Right kidney (tissue), 1 donor: ENCODE measurements around the gene TPST2.
"Not testable (repeated sequence)": the region's sequence is repeated elsewhere in the genome, so short reads cannot be mapped to it uniquely, and the experiment has no call there.

Experiments used
- DNase-seq: peaks from one replicate; pipeline ENCODE4 v3.0.0-alpha.2; 2016

The TPST2 gene

DNA sequence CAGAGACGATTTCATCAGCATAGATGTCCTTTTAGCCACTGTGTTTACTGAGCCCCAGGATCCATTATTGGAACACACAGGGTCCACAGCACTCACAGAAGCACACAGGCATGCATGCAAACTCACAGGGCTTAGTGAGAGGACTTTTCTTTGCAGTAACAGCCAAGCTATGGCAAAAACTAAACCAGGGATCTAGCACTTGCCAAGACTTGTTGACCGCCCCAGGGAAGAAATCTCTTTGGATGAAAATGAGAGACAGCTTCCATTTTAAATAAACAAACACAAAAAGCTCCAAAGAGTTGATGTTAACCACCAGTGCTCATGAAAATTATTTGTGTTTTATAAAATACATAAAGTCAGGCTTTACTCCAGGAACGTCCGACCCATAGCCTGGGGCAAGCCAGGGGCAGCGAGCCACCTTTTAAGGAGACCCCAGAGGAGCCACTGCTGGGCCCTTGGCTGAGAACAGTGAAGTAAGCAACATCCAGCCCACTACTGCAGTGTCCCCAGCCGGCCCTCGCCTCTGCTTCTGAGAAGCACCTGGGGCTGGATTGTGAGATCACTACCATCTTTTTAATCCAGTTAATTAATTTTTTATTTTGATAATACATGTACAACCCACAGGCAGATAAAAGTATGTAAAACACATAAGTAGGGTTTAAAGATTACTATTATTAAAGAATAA, 55.6 kb downstream of the TPST2 start:
- no peak for DNase-seq

DNA sequence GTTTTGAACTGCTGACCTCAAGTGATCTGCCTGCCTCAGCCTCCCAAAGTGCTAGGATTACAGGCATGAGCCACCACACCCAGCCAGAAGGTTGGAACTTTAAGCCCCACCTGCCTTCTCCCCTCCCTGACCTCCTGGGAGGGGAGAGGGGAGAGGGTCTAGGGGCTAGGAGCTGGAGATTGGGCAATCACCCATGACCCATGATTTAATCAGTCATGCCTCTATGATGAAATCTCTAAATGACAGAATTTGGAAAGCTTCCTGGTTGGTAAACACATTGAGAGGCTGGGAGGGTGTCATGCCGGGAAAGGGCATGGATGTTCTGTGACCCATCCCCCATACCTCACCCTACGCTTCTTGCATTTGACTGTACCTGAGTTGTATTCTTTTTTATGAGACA, 60.6 kb downstream of the TPST2 start:
- no peak for DNase-seq

DNA sequence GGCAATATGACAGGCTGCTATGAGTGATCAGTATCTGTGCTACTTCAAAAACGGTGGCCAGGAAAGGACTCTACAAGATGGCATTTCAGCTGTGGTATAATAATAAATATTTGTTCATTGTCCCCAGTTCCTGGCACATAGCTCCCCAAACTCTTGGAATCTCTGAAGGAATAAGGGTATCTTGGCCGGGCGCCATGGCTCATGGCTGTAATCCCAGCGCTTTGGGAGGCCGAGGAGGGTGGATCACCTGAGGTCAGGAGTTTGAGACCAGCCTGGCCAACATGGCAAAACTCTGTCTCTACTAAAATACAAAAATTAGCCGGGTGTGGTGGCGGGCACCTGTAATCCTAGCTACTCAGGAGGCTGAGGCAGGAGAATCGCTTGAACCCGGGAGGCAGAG, 61.4 kb downstream of the TPST2 start:
- not testable (repeated sequence) for DNase-seq

DNA sequence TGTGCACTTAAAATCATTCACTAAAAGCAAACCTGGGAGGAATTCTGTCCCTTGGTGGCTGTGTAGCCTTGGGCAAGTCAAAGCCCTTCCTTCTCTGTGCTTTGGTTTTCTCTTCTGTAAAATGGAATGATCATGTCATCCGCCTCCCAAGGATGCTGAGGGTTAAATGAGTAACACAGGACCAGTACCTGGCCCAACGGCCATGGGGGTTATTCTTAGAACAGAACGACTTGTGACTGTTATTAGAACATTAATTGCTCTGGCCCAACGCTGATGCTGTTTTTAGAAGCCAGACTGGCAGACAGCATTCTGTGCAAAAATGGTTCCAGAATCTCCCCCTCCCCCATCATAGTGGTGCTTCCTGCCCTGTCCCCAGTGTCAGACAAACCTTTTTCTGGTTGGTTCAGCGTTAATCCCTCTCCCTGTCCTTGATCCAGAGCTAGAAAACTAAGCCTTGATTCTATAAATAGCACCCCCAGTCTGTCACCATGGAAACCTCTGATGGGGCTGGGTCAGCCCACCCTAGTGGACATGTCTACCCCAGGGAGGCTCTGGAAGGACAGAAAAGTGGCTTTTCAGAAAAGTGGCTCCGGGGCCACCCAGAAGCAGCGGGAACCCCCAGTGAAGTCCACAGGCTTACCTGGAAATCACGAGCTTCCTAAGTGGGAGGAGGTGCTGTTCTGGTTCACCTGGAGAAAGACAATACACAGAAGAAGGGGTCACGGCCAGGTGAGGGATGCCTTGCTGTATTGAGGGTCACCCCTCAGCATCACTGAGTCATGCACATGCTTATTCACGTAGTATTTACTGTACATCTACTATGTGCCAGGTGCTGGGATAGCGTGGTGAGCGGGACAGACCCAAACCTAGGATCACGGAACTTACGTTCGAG, 62.1 kb downstream of the TPST2 start:
- no peak for DNase-seq

DNA sequence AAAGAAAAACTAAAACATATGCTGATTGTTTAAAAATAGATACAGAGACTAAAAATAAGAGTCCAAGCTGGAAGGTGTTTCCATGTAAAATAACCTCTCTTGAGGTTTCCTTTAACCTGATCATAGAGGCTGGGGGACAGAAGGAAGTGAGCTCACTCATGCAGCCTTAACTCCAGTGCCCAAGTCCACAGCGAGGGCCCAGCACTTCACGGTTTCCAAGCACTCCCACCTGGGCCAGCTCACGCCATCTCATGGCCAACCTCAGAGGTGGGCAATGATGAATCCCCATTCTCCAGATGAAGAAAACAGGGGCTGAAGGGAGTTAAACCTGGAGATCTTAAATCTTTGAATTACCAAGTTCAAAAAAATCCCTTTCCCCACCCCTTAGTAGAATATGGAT, 62.8 kb downstream of the TPST2 start:
- no peak for DNase-seq

DNA sequence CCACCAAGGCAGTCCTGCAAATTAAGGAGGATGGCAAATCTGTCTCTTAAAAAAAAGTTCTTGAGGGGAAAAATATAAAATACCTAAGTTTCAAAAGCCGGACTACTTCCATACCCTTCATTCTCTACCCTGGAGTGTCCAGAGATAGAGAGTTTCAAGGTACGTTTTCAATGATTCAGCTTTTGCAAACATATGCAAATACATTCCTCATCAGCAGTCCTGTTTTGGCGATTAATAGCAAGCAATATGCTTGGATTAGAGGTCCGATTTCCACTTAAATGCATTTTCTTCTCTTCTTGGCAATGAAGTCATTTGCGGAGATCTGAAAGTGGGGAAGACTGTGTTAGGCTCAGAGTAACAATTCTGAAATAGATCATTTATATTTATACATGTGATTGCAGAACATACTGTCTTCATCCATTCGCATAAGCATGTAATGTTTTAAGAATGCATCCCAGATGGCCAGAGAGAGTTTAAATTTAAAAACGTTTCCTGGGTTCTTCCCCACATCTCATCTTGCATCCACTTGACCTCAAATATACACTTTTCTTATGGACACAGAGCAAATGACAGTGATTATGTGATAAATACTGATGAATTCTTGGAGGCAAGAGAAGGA, 63.9 kb downstream of the TPST2 start:
- no peak for DNase-seq

DNA sequence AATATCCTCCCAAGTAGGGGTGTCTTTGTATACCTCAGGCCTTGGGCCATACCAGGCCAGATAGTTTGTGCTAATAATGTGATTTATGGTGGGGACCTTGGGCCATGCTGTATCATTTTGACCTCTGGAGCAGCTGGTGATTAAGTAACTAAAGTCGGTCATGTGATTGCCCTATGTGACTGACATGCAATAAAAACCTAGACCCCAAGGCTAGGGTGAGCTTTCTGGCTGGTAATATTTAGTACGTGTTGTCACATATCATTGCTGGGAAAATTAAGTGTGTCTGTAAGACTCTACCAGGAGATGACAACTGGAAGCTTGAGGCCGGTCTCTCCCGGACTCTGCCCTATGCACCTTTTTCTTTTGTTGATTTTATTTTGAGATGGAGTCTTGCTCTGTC, 65.1 kb downstream of the TPST2 start:
- DNase-seq: no peak

DNA sequence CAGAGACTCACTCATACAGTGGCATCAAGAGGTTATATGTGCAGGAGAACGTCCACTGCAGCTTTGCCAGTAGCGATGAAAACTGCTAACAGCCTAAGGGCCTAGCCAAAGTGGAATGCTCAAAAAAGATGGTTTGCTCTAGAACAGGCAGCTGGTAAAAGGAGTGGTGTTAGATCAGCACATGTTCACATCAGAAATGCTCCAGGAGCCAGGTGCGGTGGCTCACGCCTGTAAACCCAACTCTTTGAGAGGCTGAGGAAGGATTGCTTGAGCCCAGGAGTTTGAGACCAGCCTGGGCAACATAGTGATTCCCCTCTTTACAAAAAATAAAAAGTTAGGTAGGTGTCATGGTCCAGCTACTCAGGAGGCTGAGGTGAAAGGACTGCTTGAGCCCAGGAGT, 67.3 kb downstream of the TPST2 start:
- DNase-seq: no peak

DNA sequence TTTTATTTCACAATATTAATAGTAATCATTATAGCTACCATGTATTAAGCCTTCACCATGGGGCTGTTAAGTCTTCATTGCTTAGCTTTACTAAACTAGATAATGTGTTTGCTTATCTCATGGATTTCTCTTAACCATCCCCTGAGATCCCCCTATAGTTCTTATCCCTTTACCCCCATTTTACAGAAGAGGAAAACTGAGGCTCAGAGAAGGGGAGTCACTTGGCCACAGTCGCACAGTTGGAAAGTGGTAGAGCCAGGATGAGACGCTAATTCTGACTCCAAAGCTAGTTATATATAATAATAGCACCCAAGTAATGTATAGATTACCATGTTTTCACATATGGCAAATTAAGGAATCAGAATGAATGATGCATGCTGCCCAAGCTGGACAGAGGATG, 67.9 kb downstream of the TPST2 start:
- DNase-seq: no peak

DNA sequence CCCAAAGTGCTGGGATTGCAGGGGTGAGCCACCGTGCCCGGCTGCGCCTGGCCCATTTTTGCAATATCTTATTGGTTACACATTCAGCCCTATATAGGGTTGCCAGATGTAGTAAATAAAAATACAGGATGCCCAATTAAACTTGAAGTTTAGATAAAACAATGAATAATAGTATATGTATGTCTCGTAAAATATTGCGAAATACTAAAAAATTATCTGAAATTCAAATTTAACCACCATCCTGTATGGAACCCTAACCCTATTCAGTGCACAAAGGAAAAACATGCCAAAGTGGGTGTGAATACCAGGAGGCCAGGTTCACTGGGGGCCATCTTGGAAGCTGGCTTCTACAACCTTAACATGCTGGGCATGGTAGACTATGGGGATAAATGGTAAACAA, 72.5 kb downstream of the TPST2 start:
- no peak for DNase-seq

DNA sequence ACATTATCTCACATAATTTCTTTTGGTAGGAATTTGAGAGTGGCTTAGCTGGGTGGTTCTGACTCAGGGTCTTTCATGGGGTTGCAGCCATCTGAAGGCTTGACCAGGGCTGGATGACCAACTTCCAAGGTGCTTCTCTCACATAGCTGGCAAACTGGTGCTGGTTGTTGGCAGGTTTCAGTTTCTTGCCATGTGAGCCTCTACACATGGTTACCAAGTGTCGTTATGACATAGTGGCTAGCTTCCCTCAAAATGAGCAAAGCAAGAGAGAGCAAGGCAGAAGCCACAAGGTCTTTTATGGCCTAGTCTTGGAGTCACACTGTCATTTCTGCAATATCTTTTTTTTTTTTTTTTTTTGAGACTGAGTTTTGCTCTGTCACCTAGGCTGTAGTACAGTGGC, 73.4 kb downstream of the TPST2 start:
- no peak for DNase-seq

DNA sequence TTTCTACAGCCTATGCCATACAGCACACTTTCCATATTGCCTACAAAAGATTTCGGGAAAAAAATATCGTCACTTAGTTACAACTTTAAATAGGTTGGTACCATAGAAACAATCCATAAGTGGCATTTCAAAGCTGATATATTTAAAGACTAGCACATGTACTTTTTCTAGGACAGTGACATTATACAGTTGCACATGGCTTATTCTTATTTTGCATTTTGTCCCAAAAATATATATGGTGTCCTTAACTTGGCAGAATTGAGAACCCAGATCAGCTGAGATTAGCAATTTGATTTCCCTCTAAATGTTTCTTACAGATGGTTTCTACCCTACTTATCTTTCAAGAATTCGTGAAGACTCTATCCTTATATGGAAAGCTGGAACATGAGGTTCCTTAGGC, 74.0 kb downstream of the TPST2 start:
- DNase-seq: no peak

DNA sequence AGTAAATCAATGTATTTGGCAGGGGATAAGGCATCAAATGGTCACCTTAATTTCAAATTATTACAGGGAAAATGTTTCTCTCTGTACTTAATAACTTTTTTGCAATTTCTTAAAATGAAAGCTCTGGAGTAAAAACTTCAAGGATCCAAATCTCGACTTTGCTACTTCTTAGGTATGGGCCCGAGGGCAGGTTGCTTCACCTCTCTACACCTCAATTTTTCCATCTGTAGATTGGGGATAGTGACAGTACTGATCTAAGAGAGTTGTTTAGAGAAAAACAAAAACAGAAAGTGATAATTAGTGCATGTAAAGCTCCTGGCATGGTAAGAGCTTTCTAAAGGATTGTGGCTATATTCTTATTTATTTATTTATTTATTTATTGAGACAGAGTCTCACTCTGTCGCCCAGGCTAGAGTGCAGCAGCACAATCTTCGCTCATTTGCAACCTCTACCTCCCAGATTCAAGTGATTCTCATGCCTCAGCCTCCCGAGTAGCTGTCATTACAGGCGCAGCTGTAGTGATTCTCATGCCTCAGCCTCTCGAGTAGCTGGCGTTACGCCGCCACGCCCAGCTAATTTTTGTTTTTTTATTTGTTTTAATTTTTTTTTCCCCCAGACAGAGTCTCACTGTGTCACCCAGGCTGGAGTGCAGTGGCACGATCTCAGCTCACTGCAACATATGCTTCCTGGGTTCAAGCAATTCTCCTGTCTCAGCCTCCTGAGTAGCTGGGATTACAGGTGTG, 75.3 kb downstream of the TPST2 start:
- no peak for DNase-seq

DNA sequence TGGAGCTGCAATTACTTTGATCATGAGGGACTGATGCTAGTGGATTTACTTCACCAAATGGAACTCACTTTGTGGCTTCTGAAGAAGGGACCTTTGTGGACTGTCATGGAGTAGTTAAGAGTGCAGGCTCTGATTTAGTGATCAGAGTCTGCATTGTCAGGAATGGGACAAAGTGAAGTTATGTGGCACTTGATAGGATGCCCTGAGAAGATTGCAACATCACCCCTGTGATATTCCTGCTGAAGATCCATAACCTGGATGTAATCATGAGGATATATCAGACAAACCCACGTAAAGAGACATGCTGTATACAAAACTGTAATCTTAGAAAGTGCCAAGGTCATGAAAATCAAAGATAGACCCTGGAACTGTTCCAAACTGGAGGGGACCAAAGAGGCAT, 76.1 kb downstream of the TPST2 start:
- DNase-seq: no peak

DNA sequence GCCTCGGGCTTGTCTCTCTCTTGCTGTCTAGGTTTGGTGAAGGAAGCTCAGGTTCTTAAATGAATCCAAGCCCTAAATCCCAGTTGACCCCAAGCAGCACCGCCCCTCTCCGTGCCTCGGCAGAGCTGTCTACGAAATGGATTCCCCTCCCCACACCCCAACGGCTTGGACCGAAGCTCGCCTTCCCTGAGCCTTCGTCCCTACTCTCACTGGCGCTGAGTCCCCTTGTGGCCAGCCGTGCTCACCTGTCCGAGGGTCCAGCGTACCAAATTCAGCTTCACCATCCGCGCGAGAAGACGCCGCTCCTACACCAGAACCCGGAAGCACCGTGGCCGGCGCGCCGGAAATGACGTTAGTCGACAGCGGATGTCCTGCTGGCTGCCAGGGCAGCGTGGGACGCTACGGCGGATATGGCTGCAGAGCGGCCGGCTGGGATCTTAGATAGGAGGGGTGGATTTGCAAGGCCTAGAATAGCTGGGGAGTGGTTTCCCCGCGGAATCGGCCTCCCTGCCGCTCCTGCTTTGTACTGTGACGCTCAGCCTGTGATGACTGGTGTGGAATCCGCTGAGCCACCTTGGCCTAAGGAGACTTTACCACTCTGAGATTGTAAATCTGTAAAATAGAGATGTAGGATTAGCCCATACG, 77.7 kb downstream of the TPST2 start, which contains the start of gene TFIP11:
TFIP11 (minus strand) TSS at position 325 of the 645 bp plus-strand sequence. CDS start 2,201 bp downstream, outside the sequence.
- peak; percentile 79 for DNase-seq

DNA sequence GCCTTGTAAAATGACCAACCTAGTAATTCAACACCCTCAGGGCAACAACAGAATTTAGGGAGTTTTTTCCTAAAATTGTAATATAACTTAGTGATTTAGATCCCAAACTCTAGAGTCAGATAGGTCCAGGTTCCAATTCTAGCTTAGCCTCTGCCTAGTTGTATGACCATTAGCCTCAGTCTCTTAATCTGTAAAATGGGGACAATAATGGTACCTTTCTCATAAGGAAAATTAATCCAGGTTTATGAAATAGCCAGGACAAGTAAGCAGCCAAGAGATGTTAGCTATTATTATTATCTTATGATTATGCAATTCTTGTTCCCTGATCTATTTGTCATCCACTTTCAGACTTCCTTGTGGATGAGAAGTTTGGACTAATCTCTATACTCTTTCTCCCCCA, 81.8 kb downstream of the TPST2 start:
- DNase-seq: no peak

DNA sequence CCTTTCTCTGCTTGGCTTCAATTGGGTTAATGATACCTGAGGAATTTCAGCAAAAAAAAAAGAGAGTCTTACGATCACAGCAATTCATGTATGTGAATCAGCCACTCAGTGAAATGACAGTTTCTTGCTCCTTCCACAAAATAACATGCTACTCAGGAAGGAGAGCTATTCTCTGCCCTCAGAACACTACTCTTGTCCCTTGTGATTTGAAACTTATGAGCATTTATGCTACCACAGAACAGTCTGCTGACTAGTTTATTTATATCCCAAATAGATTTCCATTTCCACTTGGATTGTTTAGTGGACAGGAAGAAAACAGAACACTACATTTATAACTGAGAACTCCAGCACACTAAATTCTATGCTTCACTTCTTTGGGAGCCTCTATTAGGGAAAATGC, 86.2 kb downstream of the TPST2 start:
- DNase-seq: no peak

DNA sequence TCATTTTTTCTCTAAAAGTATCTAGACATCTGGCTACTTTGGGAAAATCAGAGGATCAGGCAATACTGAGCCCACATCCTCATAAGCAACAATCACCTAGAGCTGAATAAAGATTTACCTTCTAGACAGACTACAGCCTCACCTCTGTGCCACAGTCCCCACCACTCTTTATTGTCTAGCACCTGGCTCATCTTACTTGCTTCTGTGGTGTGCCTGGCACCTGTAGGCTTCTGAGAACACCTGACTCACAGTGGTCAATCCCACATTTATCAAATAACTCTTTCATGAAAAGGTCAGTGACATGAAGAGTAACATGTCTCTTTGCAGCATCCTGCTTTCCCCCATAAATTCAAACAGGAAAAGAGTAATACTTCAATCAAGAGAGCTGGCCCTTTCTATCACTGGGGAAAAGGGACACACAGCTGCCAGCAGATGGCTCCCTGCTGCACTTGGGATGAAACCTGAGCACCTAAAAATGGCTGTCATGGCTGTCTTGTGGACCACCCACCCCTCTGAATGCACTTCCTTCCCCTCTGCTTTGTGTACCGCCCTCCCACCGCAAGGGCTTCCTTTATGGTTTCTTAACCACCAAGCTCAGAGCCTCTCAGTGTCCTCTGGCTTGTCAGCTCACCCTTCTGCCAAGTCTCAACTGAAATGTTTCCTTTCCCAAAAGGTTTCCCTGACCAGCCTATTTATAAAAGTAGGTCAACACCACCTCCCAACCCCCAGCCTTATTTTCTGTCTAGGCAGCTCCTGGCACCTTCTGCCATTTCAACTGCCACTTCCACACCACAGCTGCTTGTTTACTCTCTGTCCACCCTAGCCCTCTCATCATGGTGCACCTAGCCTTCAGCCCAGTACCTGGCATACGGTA, 87.0 kb downstream of the TPST2 start:
- no peak for DNase-seq

DNA sequence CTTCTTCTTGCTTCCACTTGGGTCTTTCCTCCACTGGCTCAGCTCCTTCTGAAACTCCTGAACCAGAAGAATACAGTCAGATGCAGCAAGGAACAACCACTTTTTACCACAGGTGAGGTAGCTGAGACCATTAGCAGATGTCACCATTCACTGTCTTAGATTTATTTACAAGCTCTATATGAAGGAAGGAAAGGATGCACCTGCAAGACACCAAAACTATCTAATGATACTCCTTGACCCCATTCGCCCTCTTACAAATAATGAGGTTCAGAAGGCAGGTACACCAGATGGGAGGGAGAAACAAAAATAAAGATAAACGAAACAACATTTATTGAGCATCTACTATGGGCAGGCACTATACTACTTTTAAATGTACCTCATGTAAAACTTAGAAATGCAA, 87.9 kb downstream of the TPST2 start:
- DNase-seq: no peak

DNA sequence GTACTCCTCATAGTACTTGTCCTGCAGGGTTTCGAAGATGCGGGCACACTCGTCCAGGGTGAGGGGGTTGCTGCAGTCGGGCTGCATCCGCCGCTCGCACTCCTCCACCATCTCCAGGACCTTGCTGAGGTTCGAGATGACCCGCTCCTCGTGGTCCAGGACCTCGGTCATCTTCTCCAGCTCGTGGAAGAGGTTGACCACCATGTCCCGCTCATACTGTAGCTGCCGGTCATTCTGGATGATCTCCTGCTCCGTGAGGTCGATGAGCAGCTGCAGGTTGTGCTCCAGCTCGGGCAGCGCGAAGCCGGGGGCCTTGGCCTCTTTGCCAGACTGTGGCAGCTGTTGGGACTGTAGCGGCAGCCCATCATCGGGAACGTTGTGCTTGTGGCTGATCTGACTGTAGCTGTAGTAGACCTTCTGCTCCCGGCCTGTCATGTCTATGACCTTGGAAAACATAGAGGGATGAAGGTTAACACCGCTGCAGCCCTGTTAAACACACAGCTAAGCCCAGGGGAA, 90.7 kb downstream of the TPST2 start:
- no peak for DNase-seq

DNA sequence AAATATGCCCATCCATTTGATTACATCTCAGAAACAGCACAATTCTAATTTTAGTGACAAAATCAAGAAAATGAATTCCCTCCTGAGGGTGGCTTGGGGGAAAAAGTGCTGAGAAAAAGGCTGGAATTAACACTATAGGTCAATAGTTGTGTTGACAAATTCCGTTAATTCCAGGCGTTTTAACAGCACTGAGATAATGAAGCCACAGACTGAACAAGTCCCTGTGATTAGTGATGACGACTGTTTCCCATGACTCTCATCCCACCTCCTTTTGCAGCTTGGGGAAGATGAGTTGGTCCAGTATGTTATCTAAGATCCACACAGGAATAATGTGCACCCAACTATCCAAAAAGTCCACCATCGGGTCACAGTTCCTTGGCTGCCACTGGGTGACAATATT, 93.5 kb downstream of the TPST2 start:
- no peak for DNase-seq
